Mucosa of rectum (tissue), 2 donors: ENCODE data around the gene PRR15L.
"Not testable (repeated sequence)": the region's sequence is repeated elsewhere in the genome, so short reads cannot be mapped to it uniquely, and the experiment has no call there.

Experiments used
- H3K27ac ChIP-seq, 2 donors: one replicate each; pipeline ENCODE4 v1.7.0; 2013; ENCODE audit warnings: inconsistent platforms in 2 of 2, low read depth in 2 of 2, low read length in 2 of 2
- H3K27me3 ChIP-seq, 2 donors: one replicate each; pipeline ENCODE4 v1.7.0; 2013; ENCODE audit warnings: low read length in 2 of 2; ENCODE audit not compliant: control insufficient read depth in 2 of 2, insufficient read depth in 2 of 2
- H3K36me3 ChIP-seq, 2 donors: one replicate each; pipeline ENCODE4 v1.7.0; 2013; ENCODE audit warnings: low read length in 2 of 2; ENCODE audit not compliant: control insufficient read depth in 2 of 2, insufficient read depth in 2 of 2
- H3K4me1 ChIP-seq, 2 donors: one replicate each; pipeline ENCODE4 v1.7.0; 2013; ENCODE audit warnings: low read length in 2 of 2, mild to moderate bottlenecking in 1 of 2; ENCODE audit not compliant: control insufficient read depth in 2 of 2, insufficient read depth in 2 of 2
- H3K4me3 ChIP-seq, 2 donors: one replicate each; pipeline ENCODE4 v1.7.0; 2013; ENCODE audit warnings: low read length in 2 of 2
- H3K9ac ChIP-seq, 2 donors: one replicate each; pipeline ENCODE4 v1.7.0; 2013; ENCODE audit warnings: low read length in 2 of 2, low read depth in 1 of 2, mild to moderate bottlenecking in 1 of 2
- H3K9me3 ChIP-seq, 2 donors: one replicate each; pipeline ENCODE4 v1.7.0; 2013; ENCODE audit warnings: low read length in 2 of 2; ENCODE audit not compliant: control insufficient read depth in 2 of 2
- donor health status: healthy.
- donor health status: Normal muscosa, but diverticular disease.

PRR15L gene

GRCh38 chr17:47919889-47920288 lies 37.8 kb downstream of the PRR15L start:
- H3K4me1 ChIP-seq, H3K9ac ChIP-seq, H3K4me3 ChIP-seq, H3K27me3 ChIP-seq, H3K9me3 ChIP-seq, H3K27ac ChIP-seq: not testable (repeated sequence)
- H3K36me3 ChIP-seq: peaks cover 35 to 42% of the 10 kb centered on the region in 2 donors

GRCh38 chr17:47918991-47919390 lies 38.7 kb downstream of the PRR15L start:
- no peaks in the 10 kb centered on the region for H3K27me3 ChIP-seq
- H3K9me3 ChIP-seq: no peaks in the 10 kb centered on the region
- no peak overlapping the region for H3K27ac ChIP-seq
- no peak overlapping the region for H3K4me3 ChIP-seq
- peaks cover 26 to 34% of the 10 kb centered on the region in 2 donors for H3K36me3 ChIP-seq
- H3K9ac ChIP-seq: no peak overlapping the region
- H3K4me1 ChIP-seq: no peaks in the 10 kb centered on the region

DNA sequence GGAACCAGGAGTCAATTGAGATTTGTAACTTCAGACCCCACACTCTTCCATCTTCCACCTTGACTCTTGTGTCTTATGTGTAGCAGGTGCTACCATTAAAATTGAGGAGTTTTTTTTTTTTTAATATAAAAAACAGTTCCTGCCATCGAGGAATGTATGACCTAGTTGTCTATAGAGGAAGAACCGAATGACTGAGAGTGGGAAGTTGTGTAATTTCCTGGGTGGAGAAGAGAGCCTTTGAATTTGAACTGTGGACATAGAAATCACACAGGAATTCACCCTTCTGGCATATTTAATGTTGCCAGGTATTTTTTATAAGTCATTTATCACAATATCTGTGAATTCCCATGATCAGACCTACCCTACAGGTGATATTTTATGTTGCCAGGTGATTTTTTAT lies 39.7 kb downstream of the PRR15L start:
- H3K27ac ChIP-seq: no peak overlapping the region
- H3K4me3 ChIP-seq: no peak overlapping the region
- H3K27me3 ChIP-seq: no peaks in the 10 kb centered on the region
- peaks cover 20 to 25% of the 10 kb centered on the region in 2 donors for H3K36me3 ChIP-seq
- H3K9ac ChIP-seq: no peak overlapping the region
- H3K4me1 ChIP-seq: no peaks in the 10 kb centered on the region
- H3K9me3 ChIP-seq: no peaks in the 10 kb centered on the region

GRCh38 chr17:47917581-47917980 lies 40.1 kb downstream of the PRR15L start:
- H3K27me3 ChIP-seq: no peaks in the 10 kb centered on the region
- no peak overlapping the region for H3K4me3 ChIP-seq
- H3K9ac ChIP-seq: no peak overlapping the region
- H3K27ac ChIP-seq: no peak overlapping the region
- H3K4me1 ChIP-seq: no peaks in the 10 kb centered on the region
- H3K9me3 ChIP-seq: no peaks in the 10 kb centered on the region
- H3K36me3 ChIP-seq: peaks cover 18 to 20% of the 10 kb centered on the region in 2 donors

- Histone ChIP-seq H3K27ac (no peak overlapping the region), H3K27me3 (no peaks in the 10 kb centered on the region), H3K9ac (no peak overlapping the region), H3K4me1 (no peaks in the 10 kb centered on the region), H3K9me3 (no peaks in the 10 kb centered on the region), H3K4me3 (no peak overlapping the region), H3K36me3 (peaks cover 18 to 19% of the 10 kb centered on the region in 2 donors)
Observed at GRCh38 chr17:47916489-47917208, 41.0 kb downstream of the PRR15L start.

- H3K4me1 ChIP-seq: no peaks in the 10 kb centered on the region
- H3K36me3 ChIP-seq: peaks cover 18% of the 10 kb centered on the region in 2 donors
- no peaks in the 10 kb centered on the region for H3K9me3 ChIP-seq
- H3K27ac ChIP-seq: no peak overlapping the region
- no peak overlapping the region for H3K4me3 ChIP-seq
- H3K27me3 ChIP-seq: no peaks in the 10 kb centered on the region
- H3K9ac ChIP-seq: no peak overlapping the region
Observed at GRCh38 chr17:47915776-47916398, 41.8 kb downstream of the PRR15L start.

GRCh38 chr17:47914306-47914948 lies 43.3 kb downstream of the PRR15L start:
- H3K4me3 ChIP-seq: no peak overlapping the region
- H3K27ac ChIP-seq: no peak overlapping the region
- H3K9me3 ChIP-seq: no peaks in the 10 kb centered on the region
- peaks cover 18 to 22% of the 10 kb centered on the region in 2 donors for H3K36me3 ChIP-seq
- H3K27me3 ChIP-seq: no peaks in the 10 kb centered on the region
- no peak overlapping the region for H3K9ac ChIP-seq
- H3K4me1 ChIP-seq: no peaks in the 10 kb centered on the region

DNA sequence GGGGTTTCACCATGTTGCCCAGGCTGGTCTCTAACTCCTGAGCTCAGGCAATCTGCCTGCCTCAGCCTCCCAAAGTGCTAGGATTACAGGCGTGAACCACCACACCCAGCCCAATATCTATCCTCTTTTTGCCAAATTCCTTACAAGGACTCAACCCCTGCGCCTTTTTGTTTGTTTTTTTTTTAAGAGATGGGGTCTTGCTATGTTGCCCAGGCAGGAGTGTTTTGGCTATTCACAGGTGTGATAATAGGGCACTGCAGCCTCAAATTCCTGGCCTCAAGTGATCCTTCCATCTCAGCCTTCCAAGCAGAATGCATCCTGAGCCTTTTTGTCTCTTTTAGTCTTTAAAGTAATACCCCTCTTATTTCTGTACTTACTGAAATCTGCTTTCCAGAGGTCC lies 44.6 kb downstream of the PRR15L start:
- no peak overlapping the region for H3K4me3 ChIP-seq

DNA sequence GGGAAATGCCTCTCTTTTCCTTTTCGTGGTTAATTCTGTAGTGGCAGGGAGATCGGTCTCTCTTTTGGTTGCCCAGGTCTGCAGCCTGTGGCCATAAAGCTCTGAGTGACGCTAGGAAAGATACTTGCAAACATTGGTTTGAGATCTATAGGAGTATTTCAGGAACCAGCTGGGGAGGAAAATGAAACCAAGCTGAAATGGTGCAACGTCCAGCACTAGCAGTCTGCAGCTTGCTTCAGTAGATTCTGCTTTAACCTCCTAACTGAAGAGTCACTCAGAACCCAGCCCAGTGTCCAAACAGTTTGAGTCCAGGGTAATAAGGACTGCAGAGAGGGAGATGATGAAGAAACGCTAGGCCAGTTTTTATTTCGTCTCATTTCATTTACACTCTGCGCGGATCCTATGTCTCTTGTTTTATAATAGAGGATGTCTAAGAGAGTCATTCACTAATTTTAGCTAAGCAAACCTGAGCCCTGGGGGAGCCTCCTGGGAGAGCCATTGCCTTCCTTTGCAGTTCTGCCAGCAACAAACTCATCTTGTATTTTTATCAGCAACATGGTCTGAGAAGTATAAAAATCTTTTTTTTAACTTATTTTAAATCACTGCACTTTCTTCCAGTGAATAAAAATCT lies 49.6 kb downstream of the PRR15L start:
- peaks cover 3 to 9% of the 10 kb centered on the region in 2 donors for H3K4me1 ChIP-seq
- H3K4me3 ChIP-seq: no peak overlapping the region

More for the DNA sequence above, 44.6 kb downstream of the PRR15L start:
- Histone ChIP-seq H3K27ac (no peak overlapping the region), H3K9me3 (no peaks in the 10 kb centered on the region), H3K9ac (no peak overlapping the region), H3K4me1 (no peaks in the 10 kb centered on the region), H3K27me3 (no peaks in the 10 kb centered on the region), H3K36me3 (peaks cover 18 to 22% of the 10 kb centered on the region in 2 donors)

DNA sequence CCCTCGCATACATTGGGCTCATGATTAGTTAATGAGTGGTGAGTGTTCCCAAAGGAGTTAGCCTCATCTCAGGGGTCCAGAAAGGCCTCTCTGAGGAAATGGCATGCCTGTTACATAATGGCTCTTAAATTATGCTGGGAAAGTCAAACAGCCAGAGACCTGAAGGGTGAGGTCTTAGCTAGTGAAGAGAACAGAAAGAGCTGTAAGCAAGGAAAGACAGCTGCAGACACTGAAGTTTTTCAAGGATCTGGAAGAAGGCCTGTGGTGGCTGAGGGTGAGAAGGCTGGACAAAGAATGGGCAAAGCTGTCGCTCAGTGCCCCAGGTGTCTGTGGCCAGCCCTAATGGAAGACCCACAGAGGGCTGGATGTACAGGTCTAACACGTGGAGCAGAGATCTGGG lies 51.2 kb downstream of the PRR15L start:
- Histone ChIP-seq H3K4me1 (peaks cover 3 to 9% of the 10 kb centered on the region in 2 donors), H3K27me3 (no peaks in the 10 kb centered on the region), H3K36me3 (peaks cover 0 to 13% of the 10 kb centered on the region in 2 donors), H3K27ac (peak overlapping the region in 1 of 2 donors; percentile 62), H3K9ac (no peak overlapping the region), H3K4me3 (no peak overlapping the region), H3K9me3 (no peaks in the 10 kb centered on the region)

More for the DNA sequence above, 49.6 kb downstream of the PRR15L start:
- H3K27me3 ChIP-seq: no peaks in the 10 kb centered on the region
- H3K9ac ChIP-seq: no peak overlapping the region
- no peak overlapping the region for H3K27ac ChIP-seq
- H3K36me3 ChIP-seq: peaks cover 0 to 11% of the 10 kb centered on the region in 2 donors
- H3K9me3 ChIP-seq: no peaks in the 10 kb centered on the region
